Neutrophil (primary cell): Measurements from ENCODE around the gene KCNJ10.

Experiments
- H3K27ac ChIP-seq: fragments of 200-600 bp; sonication (generic); 2 replicates; pipeline ENCODE4 v1.5.1; 2016; ENCODE audit warnings: mild to moderate bottlenecking, moderate library complexity
- H3K27me3 ChIP-seq: fragments of 200-600 bp; sonication (generic); 2 replicates; pipeline ENCODE4 v1.6.0; 2016; ENCODE audit warnings: mild to moderate bottlenecking
- H3K36me3 ChIP-seq: fragments of 200-600 bp; sonication (generic); 2 replicates; pipeline ENCODE4 v1.5.1; 2017
- H3K4me1 ChIP-seq, 2 experiments: fragments of 200-600 bp in 1 of 2; sonication (generic) in 1 of 2; 1 replicate in 1 of 2; 2 replicates in 1 of 2; pipeline versions ENCODE4 v1.5.1 to v1.6.1; 2013 to 2016; ENCODE audit warnings: low read depth in 1 of 2, low read length in 1 of 2, mild to moderate bottlenecking in 1 of 2, moderate library complexity in 1 of 2; ENCODE audit not compliant: control insufficient read depth in 1 of 2, insufficient read depth in 1 of 2
- H3K4me3 ChIP-seq, 2 experiments: fragments of 200-600 bp in 1 of 2; sonication (generic) in 1 of 2; 1 replicate in 1 of 2; 2 replicates in 1 of 2; pipeline ENCODE4 v1.5.1; 2013 to 2016; ENCODE audit warnings: low read depth in 1 of 2, low read length in 1 of 2, mild to moderate bottlenecking in 1 of 2, moderate library complexity in 1 of 2
- H3K9me3 ChIP-seq: fragments of 200-600 bp; sonication (generic); 2 replicates; pipeline ENCODE4 v1.5.1; 2016
- CTCF ChIP-seq: fragments of 200-600 bp; sonication (generic); IDR thresholded peaks from 2 replicates; pipeline ENCODE4 v1.5.1; 2016; ENCODE audit warnings: antibody characterized with exemption

The KCNJ10 gene

DNA sequence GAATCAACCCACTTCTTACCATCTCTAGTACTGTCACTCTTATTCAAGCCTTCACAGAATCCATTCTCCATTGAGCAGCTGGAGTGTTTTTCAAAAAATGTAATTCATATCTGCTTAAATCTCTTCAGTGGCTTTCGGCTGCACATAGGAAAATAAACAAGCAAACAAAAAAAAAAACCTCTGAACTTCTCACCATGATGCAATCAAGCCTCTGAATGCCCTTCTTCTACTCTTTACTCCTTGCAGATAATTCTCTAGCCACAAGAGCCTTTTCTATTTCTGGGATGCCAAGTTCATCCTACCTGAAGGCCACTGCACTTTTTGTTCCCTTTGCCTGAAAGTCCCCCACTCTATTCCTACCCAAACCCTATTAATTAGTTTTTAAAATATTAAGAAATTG, 52.4 kb downstream of the KCNJ10 start:
- H3K4me1 ChIP-seq: no peaks in the 10 kb centered on the region
- H3K36me3 ChIP-seq: no peaks in the 10 kb centered on the region
- no peak for TF ChIP-seq CTCF
- H3K4me3 ChIP-seq: no peak overlapping the region
- H3K27ac ChIP-seq: no peak overlapping the region
- no peaks in the 10 kb centered on the region for H3K27me3 ChIP-seq
- no peaks in the 10 kb centered on the region for H3K9me3 ChIP-seq

DNA sequence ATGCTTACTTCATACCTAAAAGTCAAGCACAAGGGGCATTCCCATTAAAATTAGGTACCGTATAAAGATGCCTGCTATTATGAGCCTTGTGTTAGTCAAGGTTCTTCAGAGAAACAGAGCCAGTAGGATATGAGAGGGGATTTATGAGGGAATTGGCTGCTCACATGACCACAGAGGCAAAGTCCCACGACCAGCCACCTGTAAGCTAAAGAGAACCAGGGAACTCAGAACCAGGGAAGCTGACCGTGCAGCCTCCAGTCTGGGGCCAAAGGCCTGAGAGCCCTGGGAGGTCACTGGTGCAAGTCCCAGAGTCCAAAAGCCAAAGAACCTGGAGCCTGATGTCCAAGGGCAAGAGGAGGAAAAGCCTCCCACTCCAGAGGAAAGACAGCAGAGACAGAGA, 58.2 kb downstream of the KCNJ10 start:
- Histone ChIP-seq H3K4me1 (no peaks in the 10 kb centered on the region), H3K9me3 (no peaks in the 10 kb centered on the region), H3K4me3 (no peak overlapping the region), H3K27me3 (no peaks in the 10 kb centered on the region), H3K27ac (no peak overlapping the region), H3K36me3 (no peaks in the 10 kb centered on the region)
- TF ChIP-seq CTCF: no peak

DNA sequence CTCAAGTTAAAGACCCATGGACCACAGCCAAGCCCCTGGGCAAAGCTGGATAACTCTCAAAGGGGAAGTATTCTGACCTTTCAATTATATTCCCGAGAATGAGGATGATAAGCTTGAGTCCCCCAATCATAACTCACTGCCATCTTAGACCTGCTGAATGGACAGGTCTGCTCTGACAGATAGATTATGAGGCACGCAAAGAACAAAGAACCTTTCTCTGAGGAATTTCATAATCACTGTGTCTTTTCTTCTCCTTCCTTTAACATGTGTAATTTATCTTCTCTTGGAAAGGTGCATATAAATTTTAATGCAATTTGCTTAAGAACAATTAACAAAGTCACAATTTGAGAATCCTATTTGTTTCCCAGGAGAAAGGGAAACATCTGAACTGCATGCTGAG, 60.2 kb downstream of the KCNJ10 start:
- H3K27me3 ChIP-seq: no peaks in the 10 kb centered on the region
- H3K9me3 ChIP-seq: no peaks in the 10 kb centered on the region
- H3K36me3 ChIP-seq: no peaks in the 10 kb centered on the region
- no peak overlapping the region for H3K4me3 ChIP-seq
- no peak for TF ChIP-seq CTCF
- no peak overlapping the region for H3K27ac ChIP-seq
- H3K4me1 ChIP-seq: no peaks in the 10 kb centered on the region

DNA sequence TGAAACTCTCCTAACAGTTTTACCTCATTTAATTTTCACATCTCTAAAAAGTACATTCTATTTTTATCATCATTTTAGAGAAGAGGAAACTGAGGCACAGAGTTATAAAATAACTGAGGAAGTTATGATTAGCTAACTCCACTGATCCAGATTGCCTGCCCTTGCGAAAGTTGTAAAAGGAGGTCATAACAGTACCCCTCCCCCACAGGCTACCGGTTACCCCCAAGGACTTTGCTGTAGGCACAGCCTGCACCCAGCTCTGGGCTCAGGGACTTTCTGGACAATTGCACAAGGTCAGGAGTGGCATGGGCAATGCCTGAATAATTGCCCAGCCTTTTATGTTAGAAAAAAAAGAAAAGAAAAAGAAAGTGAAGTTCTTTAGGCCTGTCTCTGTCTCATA, 60.9 kb downstream of the KCNJ10 start:
- H3K4me1 ChIP-seq: no peaks in the 10 kb centered on the region
- H3K9me3 ChIP-seq: no peaks in the 10 kb centered on the region
- H3K4me3 ChIP-seq: no peak overlapping the region
- H3K27ac ChIP-seq: no peak overlapping the region
- no peaks in the 10 kb centered on the region for H3K27me3 ChIP-seq
- no peaks in the 10 kb centered on the region for H3K36me3 ChIP-seq
- no peak for TF ChIP-seq CTCF

- H3K27ac ChIP-seq: no peak overlapping the region
- H3K4me1 ChIP-seq: no peaks in the 10 kb centered on the region
- H3K4me3 ChIP-seq: no peak overlapping the region
- H3K9me3 ChIP-seq: no peaks in the 10 kb centered on the region
- peak; percentile 83 for TF ChIP-seq CTCF
- H3K27me3 ChIP-seq: no peaks in the 10 kb centered on the region
- H3K36me3 ChIP-seq: no peaks in the 10 kb centered on the region
These were observed 62.3 kb downstream of the KCNJ10 start for GRCh38 chr1:160007577-160008200.
